Measurements from ENCODE around the gene YJEFN3.

- TF ChIP-seq POLR2A (IDR thresholded peaks at IDR 0.05): no peak
- TF ChIP-seq, protein P1, sequence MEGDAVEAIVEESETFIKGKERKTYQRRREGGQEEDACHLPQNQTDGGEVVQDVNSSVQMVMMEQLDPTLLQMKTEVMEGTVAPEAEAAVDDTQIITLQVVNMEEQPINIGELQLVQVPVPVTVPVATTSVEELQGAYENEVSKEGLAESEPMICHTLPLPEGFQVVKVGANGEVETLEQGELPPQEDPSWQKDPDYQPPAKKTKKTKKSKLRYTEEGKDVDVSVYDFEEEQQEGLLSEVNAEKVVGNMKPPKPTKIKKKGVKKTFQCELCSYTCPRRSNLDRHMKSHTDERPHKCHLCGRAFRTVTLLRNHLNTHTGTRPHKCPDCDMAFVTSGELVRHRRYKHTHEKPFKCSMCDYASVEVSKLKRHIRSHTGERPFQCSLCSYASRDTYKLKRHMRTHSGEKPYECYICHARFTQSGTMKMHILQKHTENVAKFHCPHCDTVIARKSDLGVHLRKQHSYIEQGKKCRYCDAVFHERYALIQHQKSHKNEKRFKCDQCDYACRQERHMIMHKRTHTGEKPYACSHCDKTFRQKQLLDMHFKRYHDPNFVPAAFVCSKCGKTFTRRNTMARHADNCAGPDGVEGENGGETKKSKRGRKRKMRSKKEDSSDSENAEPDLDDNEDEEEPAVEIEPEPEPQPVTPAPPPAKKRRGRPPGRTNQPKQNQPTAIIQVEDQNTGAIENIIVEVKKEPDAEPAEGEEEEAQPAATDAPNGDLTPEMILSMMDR (IDR thresholded peaks at IDR 0.05): no peak
- no peak for TF ChIP-seq POLR2AphosphoS5 (IDR thresholded peaks at IDR 0.05; ENCODE audit: insufficient read depth in 1 of 2, low read depth in 1 of 2)
Observed at GRCh38 chr19:19570571-19570970, 41.9 kb downstream of the YJEFN3 start.

Data from vagina (tissue), 2 donors.